GM23338 (cell line): ENCODE data around the gene MAP3K14. TPM values are rescaled to one million over a fixed set of nuclear protein-coding genes. Genes with fewer than 3 reads are reported as not detected.

ENCODE experiments used
- ATAC-seq: fragments of 200-7000 bp; cut with Tn5 transposase; 3 replicates; pipeline ENCODE4 v1.9.1; 2020
- DNase-seq: peaks from one replicate; pipeline ENCODE4 v3.0.0-alpha.2; 2015; ENCODE audit warnings: low spot score
- H2AFZ ChIP-seq: fragments of 200-600 bp; sonication (generic); 2 replicates; pipeline ENCODE4 v1.8.0; 2016; ENCODE audit warnings: antibody characterized with exemption, mild to moderate bottlenecking, moderate library complexity
- H3F3A ChIP-seq: fragments of 200-600 bp; sonication (generic); replicated peaks from 2 replicates; pipeline ENCODE4 v1.8.0; 2017; ENCODE audit warnings: antibody characterized with exemption, mixed run types, low read depth
- H3K27ac ChIP-seq: fragments of 200-600 bp; sonication (generic); 2 replicates; pipeline ENCODE4 v1.6.1; 2016; ENCODE audit warnings: low read depth
- H3K27me3 ChIP-seq: fragments of 200-600 bp; sonication (generic); 2 replicates; pipeline ENCODE4 v1.8.0; 2016; ENCODE audit warnings: mild to moderate bottlenecking, mixed run types, moderate library complexity; ENCODE audit not compliant: insufficient read depth
- H3K36me3 ChIP-seq: fragments of 200-600 bp; sonication (generic); 2 replicates; pipeline ENCODE4 v1.8.0; 2016; ENCODE audit warnings: mild to moderate bottlenecking; ENCODE audit not compliant: insufficient read depth
- H3K4me1 ChIP-seq: fragments of 200-600 bp; sonication (generic); 2 replicates; pipeline ENCODE4 v1.8.0; 2016; ENCODE audit warnings: mild to moderate bottlenecking, moderate library complexity; ENCODE audit not compliant: insufficient read depth
- H3K4me2 ChIP-seq: fragments of 200-600 bp; sonication (generic); 2 replicates; pipeline ENCODE4 v1.7.1; 2017; ENCODE audit warnings: mixed run types
- H3K4me3 ChIP-seq: fragments of 200-600 bp; sonication (generic); 2 replicates; pipeline ENCODE4 v1.6.1; 2016; ENCODE audit warnings: mixed run types
- H3K79me2 ChIP-seq: fragments of 200-600 bp; sonication (generic); replicated peaks from 2 replicates; pipeline ENCODE4 v1.8.0; 2017; ENCODE audit warnings: mild to moderate bottlenecking; ENCODE audit not compliant: insufficient read depth
- H3K9me2 ChIP-seq: fragments of 200-600 bp; sonication (generic); 2 replicates; pipeline ENCODE4 v1.8.0; 2017; ENCODE audit not compliant: insufficient read depth
- H4K20me1 ChIP-seq: fragments of 200-600 bp; sonication (generic); replicated peaks from 2 replicates; pipeline ENCODE4 v1.8.0; 2017; ENCODE audit warnings: mild to moderate bottlenecking; ENCODE audit not compliant: insufficient read depth
- H3K27ac Mint-ChIP-seq: 2 replicates; pipeline ENCODE4 v1.8.0; 2020; ENCODE audit warnings: inconsistent platforms, mild to moderate bottlenecking, moderate library complexity, mixed read lengths
- H3K27me3 Mint-ChIP-seq: 3 replicates; pipeline ENCODE4 v1.8.0; 2022; ENCODE audit warnings: low read depth, mild to moderate bottlenecking, moderate library complexity, mixed read lengths, inconsistent platforms; ENCODE audit not compliant: insufficient read depth, poor library complexity
- H3K36me3 Mint-ChIP-seq: 3 replicates; pipeline ENCODE4 v1.8.0; 2021; ENCODE audit warnings: low read depth, mild to moderate bottlenecking, inconsistent platforms, moderate library complexity, mixed read lengths
- H3K4me1 Mint-ChIP-seq: 3 replicates; pipeline ENCODE4 v1.8.0; 2020; ENCODE audit warnings: mild to moderate bottlenecking, inconsistent platforms, mixed read lengths
- H3K4me3 Mint-ChIP-seq: 3 replicates; pipeline ENCODE4 v1.8.0; 2021; ENCODE audit warnings: moderate library complexity, mild to moderate bottlenecking, inconsistent platforms, mixed read lengths
- H3K9me3 Mint-ChIP-seq: 3 replicates; pipeline ENCODE4 v1.8.0; 2020; ENCODE audit warnings: moderate library complexity, mild to moderate bottlenecking, inconsistent platforms, mixed read lengths
- CTCF ChIP-seq, 2 experiments: fragments of 200-600 bp in 1 of 2; sonication (generic) in 1 of 2; conservative IDR thresholded peaks; 2 replicates each; pipeline versions ENCODE4 v1.5.1 to v1.6.1; 2016 to 2017; ENCODE audit warnings: antibody characterized with exemption in 2 of 2, low read depth in 2 of 2, mild to moderate bottlenecking in 2 of 2, moderate library complexity in 1 of 2
- EZH2phosphoT487 ChIP-seq: fragments of 200-600 bp; sonication (generic); IDR thresholded peaks from one replicate; pipeline ENCODE4 v1.8.1; 2018; ENCODE audit warnings: antibody characterized with exemption; ENCODE audit not compliant: unreplicated experiment
- ZNF114 ChIP-seq: fragments of 250-450 bp; sonication (Bioruptor Pico); IDR thresholded peaks from 2 replicates; pipeline ENCODE4 v1.5.0; 2020; ENCODE audit warnings: mild to moderate bottlenecking, moderate library complexity
- ZNF331 ChIP-seq: fragments of 250-450 bp; sonication (Bioruptor Pico); IDR thresholded peaks from 2 replicates; pipeline ENCODE4 v1.5.0; 2020; ENCODE audit warnings: low read depth, mild to moderate bottlenecking, moderate library complexity
- polyA plus RNA-seq: library from polyadenylated mRNA; unstranded; fragments of >200 nt; fragmentation: Nextera tagmentation; extraction: Ambion mirVana; gene quantifications from 2 replicates; pipeline ENCODE4 v1.2.1, GENCODE V29; 2016
- total RNA-seq: library from RNA; depleted of rRNA; stranded (reverse); fragments of >200 nt; shearing (Covaris generic); gene quantifications from 2 replicates; pipeline ENCODE4 v1.2.3, GENCODE V29; 2014
- TF ChIP-seq, protein P1 (sequence below): IDR thresholded peaks from one replicate; pipeline ENCODE4 v1.6.1; 2018; ENCODE audit warnings: antibody characterized with exemption; ENCODE audit not compliant: unreplicated experiment

The MAP3K14 gene
- total and polyA plus RNA-seq, 2 experiments from 2014 or later: 1.3 to 4.9 TPM

GRCh38 chr17:45307290-45308015 lies 9.4 kb downstream of the MAP3K14 start:
- ATAC-seq (no peak), DNase-seq (no peak)
- Histone ChIP-seq H3K9me2 (no peaks in the 10 kb centered on the region), H3K4me3 (no peak overlapping the region), H4K20me1 (peaks cover 10% of the 10 kb centered on the region; the same call in 1 of the 2 replicates), H3K36me3 (no peaks in the 10 kb centered on the region), H3F3A (no peaks in the 10 kb centered on the region), H3K4me2 (no peak overlapping the region), H3K27ac (no peak overlapping the region), H3K4me1 (peaks cover 8% of the 10 kb centered on the region; the same call in 1 of the 2 replicates), H3K27me3 (no peaks in the 10 kb centered on the region), H3K79me2 (peaks cover 28% of the 10 kb centered on the region), H2AFZ (no peak overlapping the region)
- TF ChIP-seq EZH2phosphoT487: no peak
- no peak for TF ChIP-seq ZNF114 (CRISPR knock-in tag)
- TF ChIP-seq, protein P1, sequence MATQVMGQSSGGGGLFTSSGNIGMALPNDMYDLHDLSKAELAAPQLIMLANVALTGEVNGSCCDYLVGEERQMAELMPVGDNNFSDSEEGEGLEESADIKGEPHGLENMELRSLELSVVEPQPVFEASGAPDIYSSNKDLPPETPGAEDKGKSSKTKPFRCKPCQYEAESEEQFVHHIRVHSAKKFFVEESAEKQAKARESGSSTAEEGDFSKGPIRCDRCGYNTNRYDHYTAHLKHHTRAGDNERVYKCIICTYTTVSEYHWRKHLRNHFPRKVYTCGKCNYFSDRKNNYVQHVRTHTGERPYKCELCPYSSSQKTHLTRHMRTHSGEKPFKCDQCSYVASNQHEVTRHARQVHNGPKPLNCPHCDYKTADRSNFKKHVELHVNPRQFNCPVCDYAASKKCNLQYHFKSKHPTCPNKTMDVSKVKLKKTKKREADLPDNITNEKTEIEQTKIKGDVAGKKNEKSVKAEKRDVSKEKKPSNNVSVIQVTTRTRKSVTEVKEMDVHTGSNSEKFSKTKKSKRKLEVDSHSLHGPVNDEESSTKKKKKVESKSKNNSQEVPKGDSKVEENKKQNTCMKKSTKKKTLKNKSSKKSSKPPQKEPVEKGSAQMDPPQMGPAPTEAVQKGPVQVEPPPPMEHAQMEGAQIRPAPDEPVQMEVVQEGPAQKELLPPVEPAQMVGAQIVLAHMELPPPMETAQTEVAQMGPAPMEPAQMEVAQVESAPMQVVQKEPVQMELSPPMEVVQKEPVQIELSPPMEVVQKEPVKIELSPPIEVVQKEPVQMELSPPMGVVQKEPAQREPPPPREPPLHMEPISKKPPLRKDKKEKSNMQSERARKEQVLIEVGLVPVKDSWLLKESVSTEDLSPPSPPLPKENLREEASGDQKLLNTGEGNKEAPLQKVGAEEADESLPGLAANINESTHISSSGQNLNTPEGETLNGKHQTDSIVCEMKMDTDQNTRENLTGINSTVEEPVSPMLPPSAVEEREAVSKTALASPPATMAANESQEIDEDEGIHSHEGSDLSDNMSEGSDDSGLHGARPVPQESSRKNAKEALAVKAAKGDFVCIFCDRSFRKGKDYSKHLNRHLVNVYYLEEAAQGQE: no peak
- Mint-ChIP-seq H3K4me3 (no peak overlapping the region), H3K36me3 (no peaks in the 10 kb centered on the region; the same call in 1 of the 3 replicates), H3K4me1 (peaks cover 17% of the 10 kb centered on the region; the same call in 2 of the 3 replicates), H3K27me3 (peaks cover 8% of the 10 kb centered on the region), H3K27ac (peak overlapping the region; percentile 62; the same call in 1 of the 2 replicates), H3K9me3 (no peaks in the 10 kb centered on the region)

- Histone ChIP-seq H3K79me2 (peaks cover 21% of the 10 kb centered on the region; the same call in 1 of the 2 replicates), H3K36me3 (no peaks in the 10 kb centered on the region), H3K4me1 (peaks cover 8% of the 10 kb centered on the region; the same call in 1 of the 2 replicates), H3K9me2 (no peaks in the 10 kb centered on the region), H3K27me3 (no peaks in the 10 kb centered on the region), H3F3A (no peaks in the 10 kb centered on the region), H2AFZ (no peak overlapping the region), H3K4me2 (no peak overlapping the region), H3K27ac (no peak overlapping the region), H4K20me1 (peaks cover 10% of the 10 kb centered on the region; the same call in 1 of the 2 replicates), H3K4me3 (no peak overlapping the region)
- no peak for TF ChIP-seq ZNF331 (CRISPR knock-in tag)
- TF ChIP-seq CTCF (conservative IDR thresholded peaks at IDR 0.05; ENCODE audit: low read depth in 2 of 2): peak; percentile 31 to 45; a peak in 3 of 4 replicates
- Mint-ChIP-seq H3K27me3 (peaks cover 8% of the 10 kb centered on the region), H3K4me1 (peaks cover 14% of the 10 kb centered on the region; the same call in 2 of the 3 replicates), H3K27ac (no peak overlapping the region), H3K36me3 (no peaks in the 10 kb centered on the region; the same call in 1 of the 3 replicates), H3K4me3 (no peak overlapping the region), H3K9me3 (no peaks in the 10 kb centered on the region)
- ATAC-seq (peak; percentile 38; the same call in 2 of the 3 replicates), DNase-seq (peak; percentile 44)
These were observed 10.2 kb downstream of the MAP3K14 start for GRCh38 chr17:45306623-45307022.
